ENCODE data around the gene UBL3. TPM values are rescaled to one million over a fixed set of nuclear protein-coding genes. Genes with fewer than 3 reads are reported as not detected.

UBL3 gene
- total and polyA plus RNA-seq, 2 of the 8 experiments (the other 6 are each of a cell fraction or from before 2014, with no cell fraction given), result 5.3 to 16.1 TPM

- Histone ChIP-seq H4K5ac (ENCODE audit: insufficient read length, low read depth, low read length) (no peak overlapping the region), H3K79me1 (ENCODE audit: low read depth, low read length) (no peaks in the 10 kb centered on the region), H3K4ac (replicated peaks; ENCODE audit: insufficient read length, low read depth, low read length) (no peak overlapping the region), H3K9ac (replicated peaks in 1 of 4; ENCODE audit: extremely low read depth in 1 of 4, low read depth in 3 of 4, low read length in 3 of 4) (no peak overlapping the region), H2BK5ac (ENCODE audit: low read depth, low read length) (no peak overlapping the region), H3K4me3 (ENCODE audit: extremely low read depth in 1 of 4, insufficient read depth in 2 of 4, low read depth in 3 of 4, low read length in 4 of 4) (no peak overlapping the region), H3K27me3 (replicated peaks in 1 of 4; ENCODE audit: control insufficient read depth in 3 of 4, extremely low read depth in 1 of 4, insufficient read depth in 3 of 4, low read length in 3 of 4) (no peaks in the 10 kb centered on the region), H3K4me1 (replicated peaks in 1 of 4; ENCODE audit: control insufficient read depth in 3 of 4, insufficient read depth in 4 of 4, low read length in 3 of 4) (no peaks in the 10 kb centered on the region), H4K8ac (ENCODE audit: extremely low read depth, insufficient read depth, low read length) (no peak overlapping the region), H3K4me2 (ENCODE audit: insufficient read depth in 1 of 2, low read depth in 2 of 2, low read length in 2 of 2) (no peak overlapping the region), H3K56ac (replicated peaks; ENCODE audit: insufficient read length, low read depth, low read length) (no peak overlapping the region), H2AFZ (ENCODE audit: low read length) (no peak overlapping the region), H3K36me3 (ENCODE audit: control insufficient read depth in 2 of 4, insufficient read depth in 4 of 4, low read length in 3 of 4) (no peaks in the 10 kb centered on the region), H3K79me2 (ENCODE audit: control insufficient read depth in 1 of 2, insufficient read depth in 2 of 2, low read length in 2 of 2) (peaks cover 0 to 58% of the 10 kb centered on the region in 2 experiments; a peak in 2 of 4 replicates), H2BK12ac (ENCODE audit: low read depth, low read length) (no peak overlapping the region), H3K27ac (ENCODE audit: low read depth, low read length) (no peak overlapping the region), H3K14ac (ENCODE audit: insufficient read length) (no peak overlapping the region), H3K23ac (ENCODE audit: insufficient read length) (no peak overlapping the region), H2BK15ac (ENCODE audit: low read length) (no peak overlapping the region), H4K20me1 (replicated peaks in 1 of 2; ENCODE audit: control insufficient read depth in 1 of 2, insufficient read depth in 2 of 2, low read length in 2 of 2) (no peaks in the 10 kb centered on the region), H2AK5ac (ENCODE audit: low read depth, low read length) (no peak overlapping the region), H2BK20ac (ENCODE audit: low read length) (no peak overlapping the region), H3K9me3 (ENCODE audit: insufficient read depth in 2 of 2, low read depth in 1 of 2, low read length in 1 of 2) (no peaks in the 10 kb centered on the region), H3K18ac (ENCODE audit: extremely low read depth, low read length) (no peak overlapping the region), H3K23me2 (ENCODE audit: low read depth, low read length) (no peaks in the 10 kb centered on the region), H4K91ac (replicated peaks; ENCODE audit: insufficient read length, low read length) (no peak overlapping the region), H2BK120ac (replicated peaks; ENCODE audit: low read depth, low read length) (no peak overlapping the region)
- WGBS, 2 experiments (ENCODE audit: extremely low coverage in 1 of 2, insufficient coverage in 1 of 2, insufficient read length in 1 of 2, insufficient replicate concordance in 2 of 2, low coverage in 1 of 2, low lambda C conversion rate in 2 of 2, missing lambda C conversion rate in 1 of 2), result 76% methylated on average over 3 of the region's 3 CpGs; no CpG with 5 or more reads in 1 of the 2 experiments
- TF ChIP-seq PHF8 (conservative IDR thresholded peaks at IDR 0.05; ENCODE audit: low read depth, low read length) (no peak), EP300 (IDR thresholded peaks at IDR 0.05; ENCODE audit: borderline replicate concordance in 1 of 2, low read depth in 2 of 2, low read length in 2 of 2) (no peak), SIRT6 (IDR thresholded peaks at IDR 0.05; ENCODE audit: low read length) (no peak), SP1 (IDR thresholded peaks at IDR 0.05; ENCODE audit: low read depth, low read length) (no peak), FOSL1 (IDR thresholded peaks at IDR 0.05; ENCODE audit: insufficient read depth, low read depth, low read length) (no peak), SUZ12 (IDR thresholded peaks at IDR 0.05; ENCODE audit: low read length) (no peak), ATF3 (IDR thresholded peaks at IDR 0.05; ENCODE audit: insufficient read depth, low read depth, low read length) (no peak), CHD2 (IDR thresholded peaks at IDR 0.05; ENCODE audit: low read length) (no peak), JUN (IDR thresholded peaks at IDR 0.05; ENCODE audit: low read depth, low read length) (no peak)
- TF ChIP-seq, protein P1, sequence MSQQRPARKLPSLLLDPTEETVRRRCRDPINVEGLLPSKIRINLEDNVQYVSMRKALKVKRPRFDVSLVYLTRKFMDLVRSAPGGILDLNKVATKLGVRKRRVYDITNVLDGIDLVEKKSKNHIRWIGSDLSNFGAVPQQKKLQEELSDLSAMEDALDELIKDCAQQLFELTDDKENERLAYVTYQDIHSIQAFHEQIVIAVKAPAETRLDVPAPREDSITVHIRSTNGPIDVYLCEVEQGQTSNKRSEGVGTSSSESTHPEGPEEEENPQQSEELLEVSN (IDR thresholded peaks at IDR 0.05), result no peak
- ChIA-PET POLR2A (ENCODE audit: partially characterized antibody) (interaction anchor here (1.0 kb wide), 1 partner anchor 10 kb away, joined by 3 read pairs; no protein-coding TSS in a partner anchor), CTCF (ENCODE audit: partially characterized antibody) (interaction anchor here (1.6 kb wide), 1 partner anchor 17 kb away, joined by 3 read pairs; no protein-coding TSS in a partner anchor)
- no peak for DNase-seq (ENCODE audit: low read depth in 1 of 2, low spot score in 2 of 2)
- no peak for FAIRE-seq
Measured at GRCh38 chr13:29817604-29818378, 32.6 kb downstream of the UBL3 start.
